ENCODE measurements around the gene ID3. TPM values are rescaled to one million over a fixed set of nuclear protein-coding genes. Genes with fewer than 3 reads are reported as not detected.

The ID3 gene
- total and polyA plus RNA-seq, 2 donors (not counting 3 experiments of a cell fraction or from before 2014, with no cell fraction given) = 277 to 971 TPM

GRCh38 chr1:23528250-23528978 is 30.9 kb downstream of the ID3 start:
- H2AFZ ChIP-seq (ENCODE audit: low read depth, low read length) = peak overlapping the region; percentile 71
- dilution Hi-C loops (cut with MboI; ENCODE audit: extremely low pct_ligation_motif_present, low sequenced_read_pairs) = no loop called here
- H3K79me2 ChIP-seq (ENCODE audit: control insufficient read depth, insufficient read depth, low read length) = peaks cover 12% of the 10 kb centered on the region
- H3K9ac ChIP-seq (replicated peaks; ENCODE audit: extremely low read depth, insufficient read depth, low read length) = peak overlapping the region; percentile 10
- POLR2A ChIA-PET = interaction anchor here (0.6 kb wide), 1 partner anchor 549 kb away, joined by 3 read pairs; no protein-coding TSS in a partner anchor
- H3K36me3 ChIP-seq (ENCODE audit: control insufficient read depth in 2 of 2, extremely low read depth in 1 of 2, insufficient read depth in 2 of 2, low read length in 2 of 2) = no peaks in the 10 kb centered on the region
- FAIRE-seq = peak; percentile 98
- TF ChIP-seq POLR2AphosphoS5 (IDR thresholded peaks at IDR 0.05; ENCODE audit: insufficient read depth, low read depth, low read length) (no peak), FOS (IDR thresholded peaks at IDR 0.05; ENCODE audit: borderline replicate concordance, insufficient read depth, low read length) (no peak), MAX (IDR thresholded peaks at IDR 0.05; ENCODE audit: insufficient read depth, insufficient read length) (no peak), EZH2 (IDR thresholded peaks at IDR 0.05; ENCODE audit: borderline replicate concordance, low read depth, low read length, severe bottlenecking) (no peak), POLR2A (IDR thresholded peaks at IDR 0.05; ENCODE audit: low read depth, low read length) (no peak), GATA2 (IDR thresholded peaks at IDR 0.05; ENCODE audit: insufficient read depth, insufficient read length, low read depth, low read length) (no peak), JUN (IDR thresholded peaks at IDR 0.05; ENCODE audit: borderline replicate concordance, insufficient read depth, insufficient read length, low read depth) (no peak), MYC (IDR thresholded peaks at IDR 0.05; ENCODE audit: low read depth, low read length) (no peak)
- TF ChIP-seq, protein P1, sequence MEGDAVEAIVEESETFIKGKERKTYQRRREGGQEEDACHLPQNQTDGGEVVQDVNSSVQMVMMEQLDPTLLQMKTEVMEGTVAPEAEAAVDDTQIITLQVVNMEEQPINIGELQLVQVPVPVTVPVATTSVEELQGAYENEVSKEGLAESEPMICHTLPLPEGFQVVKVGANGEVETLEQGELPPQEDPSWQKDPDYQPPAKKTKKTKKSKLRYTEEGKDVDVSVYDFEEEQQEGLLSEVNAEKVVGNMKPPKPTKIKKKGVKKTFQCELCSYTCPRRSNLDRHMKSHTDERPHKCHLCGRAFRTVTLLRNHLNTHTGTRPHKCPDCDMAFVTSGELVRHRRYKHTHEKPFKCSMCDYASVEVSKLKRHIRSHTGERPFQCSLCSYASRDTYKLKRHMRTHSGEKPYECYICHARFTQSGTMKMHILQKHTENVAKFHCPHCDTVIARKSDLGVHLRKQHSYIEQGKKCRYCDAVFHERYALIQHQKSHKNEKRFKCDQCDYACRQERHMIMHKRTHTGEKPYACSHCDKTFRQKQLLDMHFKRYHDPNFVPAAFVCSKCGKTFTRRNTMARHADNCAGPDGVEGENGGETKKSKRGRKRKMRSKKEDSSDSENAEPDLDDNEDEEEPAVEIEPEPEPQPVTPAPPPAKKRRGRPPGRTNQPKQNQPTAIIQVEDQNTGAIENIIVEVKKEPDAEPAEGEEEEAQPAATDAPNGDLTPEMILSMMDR (IDR thresholded peaks at IDR 0.05; ENCODE audit: extremely low read depth in 1 of 2, insufficient read depth in 1 of 2, low read depth in 1 of 2, low read length in 2 of 2) = no peak
- peaks cover 35% of the 10 kb centered on the region for H3K4me1 ChIP-seq (ENCODE audit: control insufficient read depth, extremely low read depth, insufficient read depth, low read length)
- intact Hi-C loops (cut with micrococcal nuclease) = loop anchor here (1.0 kb wide), 1 partner anchor 9 kb away; no protein-coding TSS in a partner anchor
- H3K9me1 ChIP-seq (replicated peaks; ENCODE audit: control insufficient read depth, extremely low read depth, insufficient read depth, low read length) = no peaks in the 10 kb centered on the region
- no peaks in the 10 kb centered on the region for H4K20me1 ChIP-seq (replicated peaks; ENCODE audit: control insufficient read depth, extremely low read depth, insufficient read depth, low read length)
- no peaks in the 10 kb centered on the region for H3K9me3 ChIP-seq (replicated peaks; ENCODE audit: control insufficient read depth, insufficient read depth, low read length)
- DNase-seq (ENCODE audit: low read depth, low spot score) = peak; percentile 49
- H3K27me3 ChIP-seq (ENCODE audit: control insufficient read depth in 2 of 2, insufficient read depth in 2 of 2, low read length in 2 of 2) = no peaks in the 10 kb centered on the region
- CTCF ChIA-PET = interaction anchor here (0.8 to 16.6 kb wide), 7 partner anchors 11 to 109 kb away, joined by 3 to 192 read pairs (median 6); no protein-coding TSS in a partner anchor
- no TSS peak for BruUV-seq (replicated peaks)
- H3K4me3 ChIP-seq (replicated peaks in 1 of 3; ENCODE audit: insufficient read depth in 1 of 3, low read depth in 1 of 3, low read length in 3 of 3) = no peak overlapping the region
- peak overlapping the region; percentile 46 for H3K27ac ChIP-seq (ENCODE audit: insufficient read depth, low read depth, low read length)
- H3K4me2 ChIP-seq (ENCODE audit: insufficient read depth, low read length) = peak overlapping the region; percentile 53
